Stimulated activated memory B cell treated with anti-CD40 and anti-IgM and Interleukin-4, amounts not matched to agents 10 μg/mL and 1 μg/mL and 100 μg/mL, for 72 hours (primary cell): Measurements from ENCODE around the gene RAB35.

Experiments
- ATAC-seq: fragments of 150-1000 bp; cut with Tn5 transposase; 2 replicates; pipeline ENCODE4 v1.10.0; 2021
- H3K27ac Mint-ChIP-seq: one replicate; pipeline ENCODE4 v1.8.0; 2022; ENCODE audit warnings: mild to moderate bottlenecking, mixed read lengths
- H3K27me3 Mint-ChIP-seq: one replicate; pipeline ENCODE4 v1.8.0; 2022; ENCODE audit warnings: mixed read lengths
- H3K36me3 Mint-ChIP-seq: one replicate; pipeline ENCODE4 v1.8.0; 2022; ENCODE audit warnings: mixed read lengths
- H3K4me1 Mint-ChIP-seq: one replicate; pipeline ENCODE4 v1.8.0; 2022; ENCODE audit warnings: mixed read lengths
- H3K4me3 Mint-ChIP-seq: one replicate; pipeline ENCODE4 v1.8.0; 2022; ENCODE audit warnings: mild to moderate bottlenecking, moderate library complexity, mixed read lengths
- H3K9me3 Mint-ChIP-seq: one replicate; pipeline ENCODE4 v1.8.0; 2022; ENCODE audit warnings: mixed read lengths

The RAB35 gene

GRCh38 chr12:120121343-120121742, 4.8 kb upstream of the RAB35 start:
- peaks cover 6% of the 10 kb centered on the region for H3K36me3 Mint-ChIP-seq
- peaks cover 85% of the 10 kb centered on the region for H3K4me1 Mint-ChIP-seq
- no peak for ATAC-seq
- H3K27me3 Mint-ChIP-seq = no peaks in the 10 kb centered on the region
- H3K27ac Mint-ChIP-seq = peak overlapping the region; percentile 46
- H3K9me3 Mint-ChIP-seq = no peaks in the 10 kb centered on the region
- H3K4me3 Mint-ChIP-seq = no peak overlapping the region

DNA sequence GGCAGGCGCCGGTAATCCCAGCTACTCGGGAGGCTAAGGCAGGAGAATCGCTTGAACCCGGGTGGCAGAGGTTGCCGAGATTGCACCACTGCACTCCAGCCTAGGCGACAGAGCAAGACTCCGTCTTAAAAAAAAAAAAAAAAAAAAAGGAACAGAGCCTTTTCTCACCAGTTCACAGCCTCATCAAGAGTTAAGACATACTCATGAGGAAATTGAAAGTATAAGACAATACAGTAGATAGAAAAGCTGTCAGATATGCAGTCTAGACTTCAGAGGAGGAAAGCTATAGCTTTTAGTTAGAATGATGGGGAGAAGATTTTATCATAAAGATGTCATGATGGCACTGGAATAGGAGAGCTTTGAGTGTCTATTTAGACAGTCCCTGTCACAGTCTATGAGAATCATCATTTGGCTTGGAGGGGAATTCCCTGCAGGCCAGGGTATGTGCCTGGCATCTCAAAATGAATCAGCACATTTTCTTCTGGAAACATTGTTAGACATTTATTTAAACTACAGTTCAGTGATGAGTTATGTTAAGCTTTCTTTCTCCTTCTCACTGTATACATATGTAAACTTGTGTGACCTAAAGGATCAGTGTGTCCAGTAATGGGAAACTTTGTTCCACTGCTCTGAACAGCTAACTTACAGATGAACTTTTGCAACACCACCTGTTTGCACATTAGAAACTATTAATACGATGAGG, 2.9 kb upstream of the RAB35 start:
- Mint-ChIP-seq H3K9me3 (no peaks in the 10 kb centered on the region), H3K27ac (peak overlapping the region; percentile 46), H3K36me3 (peaks cover 15% of the 10 kb centered on the region), H3K27me3 (no peaks in the 10 kb centered on the region), H3K4me1 (peaks cover 85% of the 10 kb centered on the region), H3K4me3 (peak overlapping the region; percentile 92)
- ATAC-seq = peak; percentile 43

GRCh38 chr12:120118321-120119061, 1.9 kb upstream of the RAB35 start:
- Mint-ChIP-seq H3K4me1 (peaks cover 76% of the 10 kb centered on the region), H3K27ac (peak overlapping the region; percentile 46), H3K27me3 (no peaks in the 10 kb centered on the region), H3K9me3 (no peaks in the 10 kb centered on the region), H3K36me3 (peaks cover 20% of the 10 kb centered on the region), H3K4me3 (peak overlapping the region; percentile 92)
- ATAC-seq = no peak

DNA sequence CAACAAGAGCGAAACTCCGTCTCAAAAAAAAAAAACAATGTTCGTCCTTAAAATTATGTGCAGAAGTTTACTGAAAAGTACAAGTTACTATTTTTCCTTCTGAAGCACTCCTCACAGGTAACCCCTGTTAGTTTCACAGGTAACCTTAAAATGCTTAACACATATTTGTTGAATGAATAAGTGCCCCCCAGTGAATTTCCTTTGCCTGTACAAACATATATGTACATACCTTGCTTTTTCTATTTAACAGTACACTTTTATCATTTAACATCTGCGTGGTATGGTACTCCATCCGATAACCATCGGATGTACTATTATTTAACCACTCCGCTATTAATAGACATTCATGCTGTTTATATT, 1.4 kb upstream of the RAB35 start:
- ATAC-seq = no peak
- H3K27ac Mint-ChIP-seq = peak overlapping the region; percentile 46
- H3K36me3 Mint-ChIP-seq = peaks cover 26% of the 10 kb centered on the region

DNA sequence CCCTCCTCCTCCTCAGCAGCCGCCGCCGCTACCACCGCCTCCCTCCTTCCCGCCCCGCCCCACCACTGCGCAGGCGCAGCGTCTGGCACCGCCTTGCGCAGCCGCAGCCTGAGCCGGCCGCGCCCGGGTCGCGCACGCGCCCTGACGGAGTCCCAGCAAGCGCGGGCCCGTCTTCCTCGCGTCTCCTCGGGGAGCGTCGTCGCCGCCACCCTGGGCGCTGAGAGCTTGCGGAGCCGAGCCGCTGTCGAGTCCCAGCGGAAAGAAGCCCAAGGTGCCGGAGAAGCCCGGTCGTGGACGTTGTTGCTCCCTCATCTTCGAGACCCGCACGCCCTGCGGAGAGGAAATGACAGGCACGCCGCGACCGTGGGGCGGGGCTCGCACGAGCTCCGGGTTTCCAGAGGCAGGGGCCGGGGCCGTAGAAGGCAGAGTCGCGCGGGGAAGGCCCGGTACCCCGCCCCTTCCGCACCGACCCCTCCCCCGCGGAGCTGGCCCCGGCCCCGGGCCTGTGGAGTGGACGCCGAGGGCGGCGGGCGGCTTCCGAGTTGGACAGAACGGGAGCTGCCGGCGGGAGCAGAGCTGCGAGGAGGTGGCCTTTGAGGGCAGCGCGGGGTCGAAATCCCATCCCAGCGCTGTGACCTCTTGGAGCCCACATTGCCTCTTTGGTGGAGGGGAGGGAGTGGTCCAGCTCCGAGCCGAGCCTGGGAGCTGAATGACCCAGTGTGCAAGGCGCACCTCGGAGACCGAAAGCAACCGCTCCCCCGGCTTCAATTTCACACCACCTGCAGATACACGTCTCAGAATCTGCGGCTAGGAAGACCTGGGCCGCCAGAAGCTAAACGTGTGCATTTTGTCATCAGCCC, 469 bp upstream of the RAB35 start:
- Mint-ChIP-seq H3K27ac (peak overlapping the region; percentile 46), H3K36me3 (peaks cover 35% of the 10 kb centered on the region), H3K9me3 (no peaks in the 10 kb centered on the region), H3K4me3 (peak overlapping the region; percentile 92), H3K4me1 (peaks cover 82% of the 10 kb centered on the region), H3K27me3 (no peaks in the 10 kb centered on the region)
- ATAC-seq = peak; percentile 86

More for the DNA sequence above, 1.4 kb upstream of the RAB35 start:
- Mint-ChIP-seq H3K27me3 (no peaks in the 10 kb centered on the region), H3K4me1 (peaks cover 76% of the 10 kb centered on the region), H3K4me3 (peak overlapping the region; percentile 92), H3K9me3 (no peaks in the 10 kb centered on the region)

GRCh38 chr12:120115692-120116440, 687 bp downstream of the RAB35 start:
- H3K36me3 Mint-ChIP-seq = peaks cover 41% of the 10 kb centered on the region
- H3K27me3 Mint-ChIP-seq = no peaks in the 10 kb centered on the region
- H3K4me3 Mint-ChIP-seq = peak overlapping the region; percentile 96
- no peak for ATAC-seq
- H3K9me3 Mint-ChIP-seq = no peaks in the 10 kb centered on the region
- peak overlapping the region; percentile 46 for H3K27ac Mint-ChIP-seq
- peaks cover 82% of the 10 kb centered on the region for H3K4me1 Mint-ChIP-seq

GRCh38 chr12:120115066-120115465, 1.5 kb downstream of the RAB35 start:
- peaks cover 82% of the 10 kb centered on the region for H3K4me1 Mint-ChIP-seq
- no peaks in the 10 kb centered on the region for H3K27me3 Mint-ChIP-seq
- no peak for ATAC-seq
- H3K9me3 Mint-ChIP-seq = no peaks in the 10 kb centered on the region
- H3K36me3 Mint-ChIP-seq = peaks cover 41% of the 10 kb centered on the region
- H3K27ac Mint-ChIP-seq = no peak overlapping the region
- H3K4me3 Mint-ChIP-seq = peak overlapping the region; percentile 96

GRCh38 chr12:120110550-120111501, 5.7 kb downstream of the RAB35 start:
- H3K4me1 Mint-ChIP-seq = peaks cover 72% of the 10 kb centered on the region
- peak overlapping the region; percentile 57 for H3K4me3 Mint-ChIP-seq
- peak overlapping the region; percentile 54 for H3K27ac Mint-ChIP-seq
- peaks cover 52% of the 10 kb centered on the region for H3K36me3 Mint-ChIP-seq
- H3K9me3 Mint-ChIP-seq = no peaks in the 10 kb centered on the region
- no peaks in the 10 kb centered on the region for H3K27me3 Mint-ChIP-seq
- ATAC-seq = peak; percentile 92

DNA sequence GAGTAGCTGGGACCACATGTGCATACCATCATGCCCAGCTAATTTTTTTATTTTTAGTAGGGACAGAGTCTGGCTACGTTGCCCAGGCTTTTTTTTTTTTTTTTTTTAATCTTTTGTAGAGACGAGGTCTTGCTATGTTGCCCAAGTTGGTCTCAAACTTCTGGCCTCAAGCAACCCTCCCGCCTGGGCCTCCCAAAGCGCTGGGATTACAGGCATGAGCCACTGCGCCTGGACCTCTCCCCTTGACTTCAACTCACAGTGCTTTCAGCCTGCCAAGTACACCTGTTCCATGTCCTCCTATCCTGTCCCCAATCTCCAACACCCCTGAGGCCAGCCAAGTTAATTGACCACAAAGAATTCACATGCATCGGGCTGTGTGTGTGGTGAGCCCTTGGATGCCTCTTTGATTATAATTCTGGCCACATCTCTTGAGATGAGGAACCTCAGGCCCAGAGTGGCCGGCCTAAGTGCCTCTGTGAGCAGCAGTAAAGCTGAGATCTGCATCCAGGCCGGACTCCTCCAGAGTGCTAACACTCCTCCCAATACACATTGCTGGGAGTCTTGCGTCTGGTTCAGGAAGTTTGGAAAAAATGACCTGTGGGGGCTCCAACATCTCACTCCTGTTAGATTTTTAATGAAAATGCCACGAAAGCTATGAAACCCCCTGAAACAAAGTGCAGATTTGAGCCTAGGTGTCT, 6.8 kb downstream of the RAB35 start:
- H3K9me3 Mint-ChIP-seq = no peaks in the 10 kb centered on the region
- H3K27ac Mint-ChIP-seq = peak overlapping the region; percentile 54
- H3K4me1 Mint-ChIP-seq = peaks cover 70% of the 10 kb centered on the region
- peak overlapping the region; percentile 56 for H3K4me3 Mint-ChIP-seq
- no peak for ATAC-seq
- H3K36me3 Mint-ChIP-seq = peaks cover 54% of the 10 kb centered on the region
- H3K27me3 Mint-ChIP-seq = no peaks in the 10 kb centered on the region

DNA sequence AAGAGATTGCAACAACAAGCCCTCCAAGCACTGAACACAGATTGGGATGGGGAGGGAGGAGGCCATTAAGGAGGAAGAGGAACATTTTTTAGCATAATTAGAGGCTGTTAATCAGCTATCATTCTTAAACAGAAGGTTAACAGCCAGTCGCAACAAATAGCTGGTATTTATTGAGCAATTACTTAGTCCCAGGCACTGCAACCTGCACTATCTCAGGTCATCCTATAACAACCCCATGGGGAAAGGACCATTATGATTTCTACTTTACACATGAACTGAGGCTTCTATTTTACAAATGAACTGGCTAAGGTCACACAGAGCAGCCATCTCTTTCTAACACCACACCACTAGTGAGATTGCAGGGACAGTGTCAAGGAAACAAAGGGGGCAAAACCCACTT, 10.4 kb downstream of the RAB35 start:
- no peaks in the 10 kb centered on the region for H3K9me3 Mint-ChIP-seq
- peaks cover 56% of the 10 kb centered on the region for H3K36me3 Mint-ChIP-seq
- H3K27me3 Mint-ChIP-seq = no peaks in the 10 kb centered on the region
- H3K27ac Mint-ChIP-seq = no peak overlapping the region
- no peak overlapping the region for H3K4me3 Mint-ChIP-seq
- peaks cover 74% of the 10 kb centered on the region for H3K4me1 Mint-ChIP-seq
- ATAC-seq = no peak

DNA sequence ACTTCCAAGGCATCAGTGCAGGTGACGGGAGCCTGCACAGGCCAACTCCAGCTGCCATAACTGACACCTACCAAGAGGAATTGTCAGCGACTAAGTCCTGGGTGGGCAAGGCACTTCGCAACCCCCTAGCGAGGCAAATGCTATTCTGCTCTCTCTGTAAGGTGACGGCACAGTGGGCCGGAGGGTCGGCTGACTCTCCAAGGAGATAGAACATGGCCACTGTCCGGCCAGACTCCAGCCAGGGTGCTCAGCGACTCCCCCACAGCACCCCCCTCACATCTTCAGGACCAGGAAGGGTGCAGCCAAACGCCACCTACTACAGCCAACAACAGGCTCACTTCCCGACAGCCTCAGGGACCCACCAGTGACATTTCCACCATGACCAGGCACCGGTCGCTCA, 13.2 kb downstream of the RAB35 start:
- H3K27me3 Mint-ChIP-seq = no peaks in the 10 kb centered on the region
- no peak overlapping the region for H3K27ac Mint-ChIP-seq
- no peak overlapping the region for H3K4me3 Mint-ChIP-seq
- peaks cover 56% of the 10 kb centered on the region for H3K4me1 Mint-ChIP-seq
- no peak for ATAC-seq
- H3K9me3 Mint-ChIP-seq = no peaks in the 10 kb centered on the region
- H3K36me3 Mint-ChIP-seq = peaks cover 76% of the 10 kb centered on the region

DNA sequence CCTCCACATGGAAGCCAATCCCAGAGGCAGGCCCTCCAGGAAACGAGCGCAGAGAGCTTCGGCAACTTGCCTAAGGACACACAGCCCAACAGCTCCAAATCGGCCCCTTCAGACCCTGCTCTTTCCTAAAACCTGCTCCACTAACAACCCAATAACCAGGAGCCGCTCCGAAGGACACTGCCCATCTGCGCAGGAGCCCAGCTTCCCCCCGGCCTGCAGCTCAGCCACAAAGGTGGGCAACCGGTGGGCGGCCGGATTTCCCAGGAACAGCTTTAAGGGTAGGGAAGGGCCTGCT, 13.6 kb downstream of the RAB35 start:
- no peak for ATAC-seq

GRCh38 chr12:120102189-120103043, 14.1 kb downstream of the RAB35 start:
- H3K4me3 Mint-ChIP-seq = no peak overlapping the region
- no peak for ATAC-seq
- peaks cover 49% of the 10 kb centered on the region for H3K4me1 Mint-ChIP-seq
- no peaks in the 10 kb centered on the region for H3K27me3 Mint-ChIP-seq
- peaks cover 75% of the 10 kb centered on the region for H3K36me3 Mint-ChIP-seq
- H3K27ac Mint-ChIP-seq = no peak overlapping the region
- H3K9me3 Mint-ChIP-seq = no peaks in the 10 kb centered on the region

More for the DNA sequence above, 13.6 kb downstream of the RAB35 start:
- Mint-ChIP-seq H3K9me3 (no peaks in the 10 kb centered on the region), H3K4me3 (no peak overlapping the region), H3K4me1 (peaks cover 52% of the 10 kb centered on the region), H3K27ac (no peak overlapping the region), H3K36me3 (peaks cover 76% of the 10 kb centered on the region), H3K27me3 (no peaks in the 10 kb centered on the region)
